HG03064 (cell line): ENCODE data around the gene TBPL1.

Source experiments
- ATAC-seq: cut with Tn5 transposase; IDR thresholded peaks from one replicate; pipeline ENCODE4 v1.9.1; 2021; ENCODE audit warnings: low read depth; ENCODE audit not compliant: unreplicated experiment

The TBPL1 gene

DNA sequence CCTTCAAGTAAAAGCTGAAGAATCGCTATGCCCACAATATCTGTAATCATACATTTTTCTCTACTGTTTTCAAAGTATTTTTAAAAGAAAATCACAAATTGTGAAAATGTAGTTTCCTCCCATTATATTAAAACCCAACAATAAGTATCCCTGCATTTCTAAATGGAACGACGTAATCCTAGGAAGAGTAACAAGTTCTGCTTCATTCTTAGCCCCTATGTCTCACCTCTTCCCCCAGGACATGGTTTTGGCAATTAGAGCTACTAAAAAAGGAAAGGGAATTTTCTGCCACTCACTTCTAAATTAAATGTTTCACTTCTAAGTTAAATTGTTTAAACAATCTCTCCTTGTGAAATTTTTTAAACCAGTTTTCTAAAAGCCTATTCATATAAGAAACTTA lies 47.4 kb downstream of the TBPL1 start:
- no peak for ATAC-seq

- ATAC-seq = no peak
These were observed 49.8 kb downstream of the TBPL1 start for GRCh38 chr6:134002821-134003220.

- no peak for ATAC-seq
These were observed 50.5 kb downstream of the TBPL1 start for GRCh38 chr6:134003542-134003951.

DNA sequence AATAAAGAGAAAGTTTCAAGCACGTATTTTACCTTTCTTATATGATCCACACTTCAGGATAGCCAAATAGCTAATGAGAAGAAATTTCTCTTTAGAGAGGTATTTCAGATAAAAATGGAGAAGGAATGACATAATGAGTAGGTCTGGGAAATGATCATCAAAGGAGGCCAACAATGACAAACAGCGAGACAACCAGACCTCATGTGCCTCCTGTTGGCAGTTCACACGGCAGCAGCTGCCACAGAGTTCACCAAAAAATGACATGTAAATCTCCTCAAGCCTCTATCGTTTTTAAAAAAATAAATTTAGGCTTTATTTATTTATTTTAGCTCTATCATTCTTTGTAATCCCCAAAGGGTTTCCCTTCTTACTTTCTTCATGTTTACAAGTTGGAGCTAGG lies 51.7 kb downstream of the TBPL1 start:
- no peak for ATAC-seq

- no peak for ATAC-seq
These were observed 52.8 kb downstream of the TBPL1 start for GRCh38 chr6:134005800-134006199.

DNA sequence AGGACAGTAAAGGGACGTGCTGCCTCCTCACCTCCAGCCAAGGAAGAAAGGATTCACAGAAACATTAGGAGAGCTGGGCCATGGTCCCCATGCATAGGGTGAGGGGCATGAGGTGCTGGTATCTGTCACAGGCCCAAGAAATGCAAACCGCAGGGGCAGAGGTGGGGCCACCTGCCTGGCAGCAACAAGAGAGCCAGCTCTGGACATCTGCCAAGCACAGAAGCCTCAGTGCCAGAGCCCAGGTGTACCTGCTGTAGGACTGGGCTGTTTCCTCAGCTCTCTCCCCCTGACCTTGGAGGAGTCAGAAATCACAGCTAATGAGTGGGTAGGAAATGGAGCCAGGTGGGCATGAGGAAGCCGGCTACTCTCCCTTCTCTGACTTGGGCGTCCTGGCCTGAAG lies 54.1 kb downstream of the TBPL1 start:
- ATAC-seq = no peak

- no peak for ATAC-seq
These were observed 56.9 kb downstream of the TBPL1 start for GRCh38 chr6:134009876-134010275.

DNA sequence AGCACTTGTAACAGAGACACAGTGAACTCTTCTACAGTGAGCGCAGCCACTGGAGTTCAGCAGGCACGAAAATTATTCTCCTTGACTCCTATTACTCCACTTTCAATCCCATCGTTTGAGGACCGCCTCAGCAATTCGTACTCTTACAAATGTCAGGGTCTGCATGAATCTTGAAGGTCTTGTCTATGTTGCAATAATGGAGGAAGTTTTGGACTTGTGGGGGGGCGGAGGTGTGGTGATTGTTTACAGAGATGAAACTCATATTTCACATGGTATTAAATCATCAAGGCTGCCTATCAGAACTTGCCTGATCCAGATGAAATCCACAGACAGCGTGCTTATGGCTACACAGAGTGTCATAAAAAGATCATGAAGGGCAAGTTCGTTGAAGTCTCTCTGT lies 57.4 kb downstream of the TBPL1 start:
- no peak for ATAC-seq

- no peak for ATAC-seq
These were observed 58.0 kb downstream of the TBPL1 start for GRCh38 chr6:134010974-134011373.

GRCh38 chr6:134014588-134015137 lies 61.6 kb downstream of the TBPL1 start:
- ATAC-seq = no peak

DNA sequence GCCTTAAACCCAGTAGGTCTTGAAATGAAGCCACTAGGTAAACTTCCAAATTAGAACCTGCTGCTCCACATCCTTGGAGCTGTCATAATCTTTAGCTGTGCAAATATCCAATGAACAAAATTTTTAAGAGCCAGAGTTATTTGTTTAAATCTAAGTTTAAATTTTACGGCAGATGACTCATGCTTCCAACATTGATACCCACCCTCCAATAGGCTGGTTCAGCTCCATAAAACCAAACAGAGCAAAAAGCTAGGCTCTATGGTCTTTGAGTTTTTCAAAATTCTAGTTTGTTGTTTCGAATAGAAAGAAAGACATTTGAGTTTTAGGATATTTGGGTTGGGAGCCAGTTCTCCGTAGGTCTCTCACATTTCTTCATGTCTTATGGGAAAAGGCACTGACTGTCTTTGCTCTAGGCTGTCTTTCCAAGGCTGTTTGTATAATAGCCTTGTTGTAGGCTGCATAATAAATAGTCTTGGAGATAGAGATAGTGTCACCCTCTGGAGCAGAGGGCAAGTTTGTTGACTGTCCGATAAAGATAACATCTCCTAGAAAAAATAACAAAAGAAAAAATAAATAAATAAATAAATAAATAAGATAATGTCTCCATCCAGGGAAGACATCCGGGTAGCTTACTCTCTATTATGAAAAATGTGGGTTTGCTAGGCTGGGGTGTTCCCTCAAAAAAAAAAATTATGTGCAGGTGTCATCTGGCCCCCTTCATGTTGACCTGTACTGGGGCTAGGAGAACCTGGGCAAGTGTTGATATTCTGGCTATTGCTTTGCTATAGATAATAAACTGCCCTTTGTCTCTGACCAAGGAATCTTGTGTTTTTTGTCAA lies 62.9 kb downstream of the TBPL1 start:
- no peak for ATAC-seq

- ATAC-seq = no peak
These were observed 63.5 kb downstream of the TBPL1 start for GRCh38 chr6:134016558-134016814.

- ATAC-seq = no peak
These were observed 67.0 kb downstream of the TBPL1 start for GRCh38 chr6:134020071-134020470.

- no peak for ATAC-seq
These were observed 67.5 kb downstream of the TBPL1 start for GRCh38 chr6:134020543-134020942.

- ATAC-seq = no peak
These were observed 67.9 kb downstream of the TBPL1 start for GRCh38 chr6:134020968-134021367.

DNA sequence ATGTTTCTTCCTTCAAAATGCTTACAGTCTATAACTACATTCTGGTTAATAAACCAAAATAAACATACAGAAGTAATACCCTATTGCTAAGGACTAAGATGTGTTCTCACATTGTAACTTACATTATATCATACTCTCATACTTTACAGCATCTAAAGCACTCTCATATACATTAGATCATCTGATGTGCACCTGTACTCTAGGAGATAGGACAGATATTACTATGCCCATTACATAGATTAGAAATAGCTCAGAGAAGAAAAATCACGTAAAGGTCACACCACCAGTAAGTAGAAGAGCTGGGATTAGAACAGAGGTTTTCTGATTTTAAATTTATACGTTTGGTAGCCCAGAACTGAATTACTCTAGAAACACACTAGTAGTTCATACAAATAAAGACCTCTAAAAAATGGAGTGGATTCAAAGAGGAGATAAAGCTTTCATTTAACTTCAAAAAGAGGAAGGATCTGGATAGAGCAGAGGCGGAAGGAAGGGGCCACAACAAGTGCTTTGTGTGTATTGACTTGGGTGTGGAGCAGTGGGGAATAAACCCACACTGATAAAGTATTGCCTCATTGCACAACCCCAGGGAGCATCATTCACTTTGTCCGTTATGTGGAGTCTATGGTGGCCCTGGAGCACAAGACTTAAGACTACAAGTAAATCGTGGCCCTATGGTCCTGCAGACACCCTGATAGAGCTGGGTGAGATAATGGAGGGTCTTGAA lies 68.5 kb downstream of the TBPL1 start:
- ATAC-seq = no peak

- no peak for ATAC-seq
These were observed 69.6 kb downstream of the TBPL1 start for GRCh38 chr6:134022650-134023049.

DNA sequence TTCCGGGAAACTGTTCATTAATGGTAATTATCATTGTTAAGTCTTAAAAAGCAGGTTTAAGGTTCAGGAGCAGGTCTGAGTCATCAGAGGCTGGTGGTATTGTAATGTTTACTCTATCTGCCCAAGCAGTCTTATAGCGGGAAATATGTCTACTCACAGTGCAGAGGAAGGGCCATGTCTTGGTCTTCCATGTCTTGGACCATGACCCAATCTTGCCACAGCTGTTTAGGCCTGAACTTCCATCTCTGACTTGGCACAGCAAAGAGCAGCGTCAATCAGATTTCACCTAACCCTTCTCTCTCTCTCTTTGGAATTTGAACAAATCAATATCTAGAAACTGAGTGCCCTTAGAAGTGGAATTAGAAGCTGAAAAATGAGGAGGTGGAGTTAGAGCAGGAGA lies 73.6 kb downstream of the TBPL1 start:
- ATAC-seq = no peak

DNA sequence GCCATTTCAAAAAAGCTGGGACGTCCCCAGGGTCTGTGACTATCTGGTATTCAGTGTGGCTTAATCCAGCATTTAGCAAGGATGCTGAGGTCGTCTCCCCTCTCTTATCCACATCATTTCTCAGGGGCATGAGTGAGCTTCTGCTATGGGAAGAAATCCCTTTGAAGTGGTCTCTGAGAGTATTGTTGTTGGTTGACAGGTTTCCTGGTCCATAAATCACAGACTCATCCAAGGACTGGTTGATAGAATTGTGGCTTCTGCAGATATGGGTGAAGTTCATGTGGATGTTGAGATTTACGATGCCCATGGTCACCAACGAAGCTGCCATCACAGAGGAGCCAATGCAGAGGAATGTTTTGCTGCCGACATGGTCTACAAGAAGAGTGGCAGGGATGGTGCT lies 75.4 kb downstream of the TBPL1 start:
- no peak for ATAC-seq

GRCh38 chr6:134029495-134030455 lies 76.8 kb downstream of the TBPL1 start:
- ATAC-seq = no peak

- no peak for ATAC-seq
These were observed 78.8 kb downstream of the TBPL1 start for GRCh38 chr6:134031696-134032255.
